Ishikawa (cell line): ENCODE data around the gene PITX3.

Experiments used
- CEBPB ChIP-seq: IDR thresholded peaks from 2 replicates; pipeline ENCODE4 v1.6.1; 2012
- CREB1 ChIP-seq: IDR thresholded peaks from 2 replicates; pipeline ENCODE4 v1.6.1; 2012; ENCODE audit warnings: low read depth
- EGR1 ChIP-seq: IDR thresholded peaks from 2 replicates; pipeline ENCODE4 v1.6.1; 2012
- EP300 ChIP-seq: IDR thresholded peaks from 2 replicates; pipeline ENCODE4 v1.6.1; 2012; ENCODE audit warnings: borderline replicate concordance
- FOXM1 ChIP-seq: IDR thresholded peaks from 2 replicates; pipeline ENCODE4 v1.6.1; 2012; ENCODE audit warnings: low read depth, borderline replicate concordance
- NFIC ChIP-seq: IDR thresholded peaks from 2 replicates; pipeline ENCODE4 v1.6.1; 2012
- RAD21 ChIP-seq: IDR thresholded peaks from 2 replicates; pipeline ENCODE4 v1.6.1; 2012; ENCODE audit warnings: low read depth
- REST ChIP-seq: IDR thresholded peaks from 2 replicates; pipeline ENCODE4 v1.6.1; 2012; ENCODE audit warnings: low read depth, mild to moderate bottlenecking
- TAF1 ChIP-seq: IDR thresholded peaks from 2 replicates; pipeline ENCODE4 v1.6.1; 2012; ENCODE audit warnings: low read depth, mild to moderate bottlenecking
- TCF12 ChIP-seq: IDR thresholded peaks from 2 replicates; pipeline ENCODE4 v1.6.1; 2012; ENCODE audit warnings: low read depth
- TEAD4 ChIP-seq: IDR thresholded peaks from 2 replicates; pipeline ENCODE4 v1.6.1; 2012
- USF1 ChIP-seq: IDR thresholded peaks from 2 replicates; pipeline ENCODE4 v1.6.1; 2012
- YY1 ChIP-seq: IDR thresholded peaks from 2 replicates; pipeline ENCODE4 v1.6.1; 2012; ENCODE audit warnings: low read depth
- ZBTB7A ChIP-seq: IDR thresholded peaks from 2 replicates; pipeline ENCODE4 v1.6.1; 2012; ENCODE audit warnings: low read depth
- TF ChIP-seq, protein P1 (sequence below): IDR thresholded peaks from 2 replicates; pipeline ENCODE4 v1.6.1; 2012

PITX3 gene

GRCh38 chr10:102261842-102262241 lies 20.5 kb upstream of the PITX3 start:
- TF ChIP-seq EP300 (no peak), CREB1 (no peak), RAD21 (no peak)
- TF ChIP-seq, protein P1, sequence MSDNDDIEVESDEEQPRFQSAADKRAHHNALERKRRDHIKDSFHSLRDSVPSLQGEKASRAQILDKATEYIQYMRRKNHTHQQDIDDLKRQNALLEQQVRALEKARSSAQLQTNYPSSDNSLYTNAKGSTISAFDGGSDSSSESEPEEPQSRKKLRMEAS = no peak

DNA sequence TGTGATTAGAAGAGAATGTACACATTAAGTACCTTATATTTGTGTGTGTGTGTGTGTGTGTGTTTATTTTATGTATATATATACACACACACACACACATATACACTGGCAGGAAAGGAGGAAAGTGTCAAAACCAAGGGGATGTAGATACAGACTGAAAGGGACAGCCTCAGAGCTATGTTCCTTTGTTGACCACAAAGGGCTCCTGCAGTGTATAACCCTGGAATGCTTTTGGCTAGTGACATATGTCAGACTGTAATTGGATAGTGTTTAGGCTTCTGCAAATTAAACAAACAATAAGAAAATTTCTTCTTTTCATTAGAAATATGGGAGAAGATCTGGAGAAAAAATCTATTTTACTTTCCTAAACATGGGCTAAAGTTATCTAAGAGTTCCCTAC lies 19.9 kb upstream of the PITX3 start:
- TF ChIP-seq YY1 (no peak), RAD21 (no peak), NFIC (no peak), TAF1 (no peak)

- TF ChIP-seq FOXM1 (no peak), ZBTB7A (no peak)
These were observed 14.1 kb upstream of the PITX3 start for GRCh38 chr10:102255404-102255803.

- TF ChIP-seq TEAD4 = no peak
- no peak for TF ChIP-seq CREB1
- no peak for TF ChIP-seq TAF1
- no peak for TF ChIP-seq USF1
- TF ChIP-seq, protein P1 = no peak
- no peak for TF ChIP-seq RAD21
- TF ChIP-seq REST = no peak
- no peak for TF ChIP-seq EP300
- TF ChIP-seq NFIC = no peak
- no peak for TF ChIP-seq FOXM1
- no peak for TF ChIP-seq ZBTB7A
- no peak for TF ChIP-seq TCF12
- TF ChIP-seq EGR1 = no peak
- TF ChIP-seq CEBPB = no peak
- TF ChIP-seq YY1 = no peak
These were observed 13.1 kb upstream of the PITX3 start for GRCh38 chr10:102254426-102254825.

- TF ChIP-seq EGR1 (no peak), CEBPB (no peak), NFIC (no peak), TCF12 (no peak), USF1 (no peak), YY1 (no peak), TAF1 (no peak), REST (no peak), ZBTB7A (no peak)
- TF ChIP-seq, protein P1 = no peak
These were observed 6.4 kb upstream of the PITX3 start for GRCh38 chr10:102247734-102248133.

GRCh38 chr10:102246261-102246660 lies 4.9 kb upstream of the PITX3 start:
- no peak for TF ChIP-seq TAF1
- no peak for TF ChIP-seq NFIC
- no peak for TF ChIP-seq ZBTB7A
- no peak for TF ChIP-seq TCF12
- no peak for TF ChIP-seq CREB1
- no peak for TF ChIP-seq USF1
- TF ChIP-seq FOXM1 = no peak
- TF ChIP-seq, protein P1 = no peak
- TF ChIP-seq REST = no peak
- TF ChIP-seq CEBPB = no peak
- TF ChIP-seq EP300 = no peak
- TF ChIP-seq EGR1 = no peak
- no peak for TF ChIP-seq YY1
- no peak for TF ChIP-seq TEAD4
